CD14-positive monocyte (primary cell): ENCODE data around the gene NOP10. TPM values are rescaled to one million over a fixed set of nuclear protein-coding genes. Genes with fewer than 3 reads are reported as not detected.
"Not testable (repeated sequence)": the region's sequence is repeated elsewhere in the genome, so short reads cannot be mapped to it uniquely, and the experiment has no call there.

Experiments used
- DNase-seq, 3 donors: peaks; one replicate each; pipeline ENCODE4 v3.0.0-alpha.2; 2011 to 2022
- H2AFZ ChIP-seq: 2 replicates; pipeline ENCODE4 v1.6.0; 2012; ENCODE audit warnings: mild to moderate bottlenecking, low read depth, low read length, inconsistent platforms; ENCODE audit not compliant: insufficient read depth, poor library complexity, severe bottlenecking
- H3K27ac ChIP-seq, 2 donors: 1 replicate in 1 of 2; 2 replicates in 1 of 2; pipeline ENCODE4 v1.5.1; 2012 to 2013; ENCODE audit warnings: low read length in 2 of 2, control low read depth in 1 of 2, inconsistent platforms in 1 of 2, low read depth in 1 of 2, mild to moderate bottlenecking in 1 of 2
- H3K27me3 ChIP-seq, 2 donors: one replicate each; pipeline versions ENCODE4 v1.6.0 to v1.6.1; 2011 to 2013; ENCODE audit warnings: low read length in 2 of 2; ENCODE audit not compliant: control insufficient read depth in 2 of 2, insufficient read depth in 2 of 2
- H3K36me3 ChIP-seq, 2 donors: replicated peaks in 1 of 2; 1 replicate in 1 of 2; 2 replicates in 1 of 2; pipeline versions ENCODE4 v1.5.1 to v1.6.1; 2012 to 2013; ENCODE audit warnings: low read length in 2 of 2, control low read depth in 1 of 2, inconsistent platforms in 1 of 2, mild to moderate bottlenecking in 1 of 2; ENCODE audit not compliant: insufficient read depth in 2 of 2, control insufficient read depth in 1 of 2
- H3K4me1 ChIP-seq, 2 donors: 1 replicate in 1 of 2; 2 replicates in 1 of 2; pipeline versions ENCODE4 v1.5.1 to v1.6.1; 2012 to 2013; ENCODE audit warnings: low read length in 2 of 2, control low read depth in 1 of 2, inconsistent platforms in 1 of 2, mild to moderate bottlenecking in 1 of 2, moderate library complexity in 1 of 2; ENCODE audit not compliant: insufficient read depth in 2 of 2, control insufficient read depth in 1 of 2
- H3K4me2 ChIP-seq: replicated peaks from 2 replicates; pipeline ENCODE3; 2012; ENCODE audit warnings: low read length, moderate library complexity, mild to moderate bottlenecking; ENCODE audit not compliant: poor library complexity, severe bottlenecking; ENCODE audit errors: extremely low read depth
- H3K4me3 ChIP-seq, 3 experiments: fragments of 200-600 bp in 1 of 3; sonication (generic) in 1 of 3; replicated peaks in 1 of 3; 1 replicate in 2 of 3; 2 replicates in 1 of 3; pipeline ENCODE4 v1.5.1; 2011 to 2013; ENCODE audit warnings: low read length in 3 of 3, mild to moderate bottlenecking in 3 of 3, control low read depth in 2 of 3, low read depth in 2 of 3, inconsistent platforms in 1 of 3, moderate library complexity in 1 of 3
- H3K79me2 ChIP-seq: 2 replicates; pipeline ENCODE4 v1.6.0; 2012; ENCODE audit warnings: mild to moderate bottlenecking, control low read depth, inconsistent platforms, low read length, moderate library complexity; ENCODE audit not compliant: insufficient read depth
- H3K9ac ChIP-seq: 2 replicates; pipeline ENCODE4 v1.6.0; 2017; ENCODE audit warnings: low read length, mild to moderate bottlenecking; ENCODE audit not compliant: insufficient read depth, poor library complexity, severe bottlenecking
- H3K9me3 ChIP-seq, 2 donors: replicated peaks in 1 of 2; 1 replicate in 1 of 2; 2 replicates in 1 of 2; pipeline versions ENCODE4 v1.5.1 to v1.6.1; 2012 to 2013; ENCODE audit warnings: low read length in 2 of 2, control low read depth in 1 of 2; ENCODE audit not compliant: control insufficient read depth in 1 of 2, insufficient read depth in 1 of 2
- H4K20me1 ChIP-seq: 2 replicates; pipeline ENCODE4 v1.6.0; 2012; ENCODE audit warnings: mild to moderate bottlenecking, low read length, control low read depth, moderate library complexity; ENCODE audit not compliant: insufficient read depth
- H3K27ac Mint-ChIP-seq, 7 donors: one replicate each; pipeline ENCODE4 v1.8.0; 2020; ENCODE audit warnings: mild to moderate bottlenecking in 7 of 7, mixed read lengths in 7 of 7, moderate library complexity in 6 of 7, inconsistent platforms in 2 of 7
- H3K27me3 Mint-ChIP-seq, 3 donors: one replicate each; pipeline ENCODE4 v1.8.0; 2021 to 2022; ENCODE audit warnings: low read depth in 3 of 3, mild to moderate bottlenecking in 3 of 3, mixed read lengths in 3 of 3, moderate library complexity in 3 of 3, inconsistent platforms in 1 of 3
- H3K36me3 Mint-ChIP-seq, 2 donors: one replicate each; pipeline ENCODE4 v1.8.0; 2020; ENCODE audit warnings: mixed read lengths in 2 of 2, inconsistent platforms in 1 of 2, mild to moderate bottlenecking in 1 of 2
- H3K4me1 Mint-ChIP-seq: one replicate; pipeline ENCODE4 v1.8.0; 2020; ENCODE audit warnings: mild to moderate bottlenecking, mixed read lengths
- H3K4me3 Mint-ChIP-seq, 2 donors: one replicate each; pipeline ENCODE4 v1.8.0; 2020; ENCODE audit warnings: mild to moderate bottlenecking in 2 of 2, mixed read lengths in 2 of 2, moderate library complexity in 1 of 2
- H3K9me3 Mint-ChIP-seq, 7 donors: one replicate each; pipeline ENCODE4 v1.8.0; 2020 to 2022; ENCODE audit warnings: mixed read lengths in 7 of 7, mild to moderate bottlenecking in 6 of 7, moderate library complexity in 6 of 7, inconsistent platforms in 2 of 7
- CTCF ChIP-seq: fragments of 200-600 bp; IDR thresholded peaks from one replicate; pipeline ENCODE4 v1.8.0; 2022; ENCODE audit warnings: antibody characterized with exemption, mild to moderate bottlenecking
- WGBS: methylation state at CpG from one replicate; pipeline ENCODE4 v1.1.5; 2013; ENCODE audit warnings: missing lambda C conversion rate; ENCODE audit not compliant: insufficient coverage; 5-methylcytosine and 5-hydroxymethylcytosine counted together
- intact Hi-C, 2 donors: fragments of 100-400 bp; cut with micrococcal nuclease; formaldehyde crosslinking; loops; one replicate each; pipeline versions ENCODE4 v1.15.0 to v1.15.1; 2023
- polyA plus RNA-seq, 3 donors: library from polyadenylated mRNA; depleted of rRNA in 1 of 3; unstranded in 2 of 3; stranded (reverse) in 1 of 3; fragments of 300-500 nt in 2 of 3; fragments of >200 nt in 1 of 3; fragmentation: Illumina TruSeq in 2 of 3; gene quantifications; 1 replicate in 2 of 3; 2 replicates in 1 of 3; pipeline ENCODE4 v1.2.3, GENCODE V29; 2012 to 2021

Gene NOP10
- polyA plus RNA-seq, 3 donors, result 260 to 677 (median 586) TPM

GRCh38 chr15:34347951-34348638 lies 5.2 kb upstream of the NOP10 start:
- Mint-ChIP-seq H3K27ac (peak overlapping the region in 1 of 7 donors; percentile 6), H3K27me3 (peaks cover 0 to 3% (median 2%) of the 10 kb centered on the region in 3 donors), H3K36me3 (no peaks in the 10 kb centered on the region), H3K4me1 (no peaks in the 10 kb centered on the region), H3K4me3 (no peak overlapping the region), H3K9me3 (peaks cover 0 to 2% (median 0%) of the 10 kb centered on the region in 7 donors)
- H3K27ac ChIP-seq, result no peak overlapping the region
- whole genome bisulfite sequencing, result 89% methylated on average over 13 of the region's 13 CpGs
- no peaks in the 10 kb centered on the region for H3K9me3 ChIP-seq
- H3K4me2 ChIP-seq, result no peak overlapping the region
- intact Hi-C loops, result no loop called here
- no peaks in the 10 kb centered on the region for H3K79me2 ChIP-seq
- no peaks in the 10 kb centered on the region for H3K27me3 ChIP-seq
- no peak overlapping the region for H3K4me3 ChIP-seq
- no peaks in the 10 kb centered on the region for H3K4me1 ChIP-seq
- no peaks in the 10 kb centered on the region for H3K36me3 ChIP-seq
- no peak for DNase-seq
- H3K9ac ChIP-seq, result no peak overlapping the region
- no peaks in the 10 kb centered on the region for H4K20me1 ChIP-seq
- no peak for TF ChIP-seq CTCF
- peak overlapping the region; percentile 3 for H2AFZ ChIP-seq

- H3K27ac ChIP-seq, result peak overlapping the region; percentile 43 to 86
- intact Hi-C loops, result loop anchor here (2.0 to 5.0 kb wide), 2 partner anchors 25 to 100 kb away; partner anchors contain the start of gene LPCAT4 (in 1 of the 2)
- H3K79me2 ChIP-seq, result peaks cover 55% of the 10 kb centered on the region
- H3K27me3 ChIP-seq, DNase-seq, H3K27me3 Mint-ChIP-seq, H3K4me3 Mint-ChIP-seq, H3K9me3 ChIP-seq, H3K9me3 Mint-ChIP-seq: not testable (repeated sequence)
- WGBS, result 0% methylated on average over 1 of the region's 26 CpGs
- H3K27ac Mint-ChIP-seq, result peak overlapping the region in 1 of 7 donors; percentile 84
- peaks cover 20 to 30% of the 10 kb centered on the region in 2 donors for H3K36me3 Mint-ChIP-seq
- peaks cover 23% of the 10 kb centered on the region for H4K20me1 ChIP-seq
- peaks cover 28% of the 10 kb centered on the region for H3K4me1 Mint-ChIP-seq
- H3K36me3 ChIP-seq, result peaks cover 0 to 31% of the 10 kb centered on the region in 2 donors
- H3K4me2 ChIP-seq, result peak overlapping the region; percentile 72
- peaks cover 27 to 30% of the 10 kb centered on the region in 2 donors for H3K4me1 ChIP-seq
- H3K4me3 ChIP-seq, result peak overlapping the region; percentile 62 to 96 (median 96)
- H3K9ac ChIP-seq, result peak overlapping the region; percentile 69
- H2AFZ ChIP-seq, result peak overlapping the region; percentile 85
Measured at GRCh38 chr15:34342213-34342736, 661 bp downstream of the NOP10 start.
